Measurements from ENCODE around the gene ITPRIPL2. TPM values are rescaled to one million over a fixed set of nuclear protein-coding genes. Genes with fewer than 3 reads are reported as not detected.

ITPRIPL2 gene
- total RNA-seq, 1 experiment from 2014 or later: 67.9 TPM

DNA sequence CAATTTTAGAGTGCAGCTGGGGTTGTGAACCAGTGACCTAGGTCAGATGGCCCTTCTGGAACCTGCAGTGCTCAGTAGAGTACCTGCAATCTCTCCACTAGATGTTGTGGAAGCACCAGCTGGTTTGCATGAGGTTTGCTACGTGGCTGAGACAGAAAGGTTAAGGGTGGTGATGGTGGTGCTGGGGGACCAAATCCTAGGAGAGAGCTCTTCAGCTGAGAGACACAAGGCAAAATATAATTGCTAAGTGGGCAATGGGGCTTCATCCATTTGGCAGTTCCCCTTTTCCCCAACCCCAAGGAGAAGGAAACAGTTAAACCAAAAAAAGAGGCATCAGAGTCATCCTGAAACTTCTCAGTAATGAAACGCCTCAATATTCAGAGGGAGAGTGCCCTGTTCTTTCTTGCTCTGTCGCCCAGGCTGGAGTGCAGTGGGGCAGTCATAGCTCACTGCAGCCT lies 13.9 kb downstream of the ITPRIPL2 start:
- TF ChIP-seq SP1 (IDR thresholded peaks at IDR 0.05; ENCODE audit: low read depth): no peak
- TF ChIP-seq ZFX (IDR thresholded peaks at IDR 0.05): no peak
- TF ChIP-seq CEBPB (IDR thresholded peaks at IDR 0.05; ENCODE audit: low read depth): no peak
- TF ChIP-seq EGR1 (IDR thresholded peaks at IDR 0.05; ENCODE audit: low read depth): no peak
- TF ChIP-seq RAD21 (IDR thresholded peaks at IDR 0.05; ENCODE audit: low read depth): no peak
- TF ChIP-seq EZH2phosphoT487 (IDR thresholded peaks at IDR 0.05; ENCODE audit: borderline replicate concordance): no peak
- TF ChIP-seq, protein P1, sequence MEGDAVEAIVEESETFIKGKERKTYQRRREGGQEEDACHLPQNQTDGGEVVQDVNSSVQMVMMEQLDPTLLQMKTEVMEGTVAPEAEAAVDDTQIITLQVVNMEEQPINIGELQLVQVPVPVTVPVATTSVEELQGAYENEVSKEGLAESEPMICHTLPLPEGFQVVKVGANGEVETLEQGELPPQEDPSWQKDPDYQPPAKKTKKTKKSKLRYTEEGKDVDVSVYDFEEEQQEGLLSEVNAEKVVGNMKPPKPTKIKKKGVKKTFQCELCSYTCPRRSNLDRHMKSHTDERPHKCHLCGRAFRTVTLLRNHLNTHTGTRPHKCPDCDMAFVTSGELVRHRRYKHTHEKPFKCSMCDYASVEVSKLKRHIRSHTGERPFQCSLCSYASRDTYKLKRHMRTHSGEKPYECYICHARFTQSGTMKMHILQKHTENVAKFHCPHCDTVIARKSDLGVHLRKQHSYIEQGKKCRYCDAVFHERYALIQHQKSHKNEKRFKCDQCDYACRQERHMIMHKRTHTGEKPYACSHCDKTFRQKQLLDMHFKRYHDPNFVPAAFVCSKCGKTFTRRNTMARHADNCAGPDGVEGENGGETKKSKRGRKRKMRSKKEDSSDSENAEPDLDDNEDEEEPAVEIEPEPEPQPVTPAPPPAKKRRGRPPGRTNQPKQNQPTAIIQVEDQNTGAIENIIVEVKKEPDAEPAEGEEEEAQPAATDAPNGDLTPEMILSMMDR (IDR thresholded peaks at IDR 0.05 in 2 of 3, conservative IDR thresholded peaks at IDR 0.05 in 1 of 3; ENCODE audit: borderline replicate concordance in 1 of 3, insufficient read depth in 1 of 3, low read depth in 2 of 3, low read length in 2 of 3): no peak
- TF ChIP-seq ATF3 (IDR thresholded peaks at IDR 0.05): no peak
- TF ChIP-seq POLR2AphosphoS5 (IDR thresholded peaks at IDR 0.05; ENCODE audit: low read depth, low read length): no peak
- no peak for TF ChIP-seq JUND (IDR thresholded peaks at IDR 0.05)
- TF ChIP-seq ELF1 (IDR thresholded peaks at IDR 0.05; ENCODE audit: borderline replicate concordance, low read depth): no peak
- no peak for TF ChIP-seq FOSL1 (IDR thresholded peaks at IDR 0.05; ENCODE audit: low read depth)
- no peak for TF ChIP-seq YY1 (IDR thresholded peaks at IDR 0.05; ENCODE audit: extremely low read depth, insufficient replicate concordance, low read depth, low read length)
- no peak for TF ChIP-seq POLR2A (IDR thresholded peaks at IDR 0.05; ENCODE audit: borderline replicate concordance, extremely low read depth, insufficient read depth, insufficient read length)
- no peak for TF ChIP-seq EZH2 (IDR thresholded peaks at IDR 0.05)
- TF ChIP-seq, protein P2, sequence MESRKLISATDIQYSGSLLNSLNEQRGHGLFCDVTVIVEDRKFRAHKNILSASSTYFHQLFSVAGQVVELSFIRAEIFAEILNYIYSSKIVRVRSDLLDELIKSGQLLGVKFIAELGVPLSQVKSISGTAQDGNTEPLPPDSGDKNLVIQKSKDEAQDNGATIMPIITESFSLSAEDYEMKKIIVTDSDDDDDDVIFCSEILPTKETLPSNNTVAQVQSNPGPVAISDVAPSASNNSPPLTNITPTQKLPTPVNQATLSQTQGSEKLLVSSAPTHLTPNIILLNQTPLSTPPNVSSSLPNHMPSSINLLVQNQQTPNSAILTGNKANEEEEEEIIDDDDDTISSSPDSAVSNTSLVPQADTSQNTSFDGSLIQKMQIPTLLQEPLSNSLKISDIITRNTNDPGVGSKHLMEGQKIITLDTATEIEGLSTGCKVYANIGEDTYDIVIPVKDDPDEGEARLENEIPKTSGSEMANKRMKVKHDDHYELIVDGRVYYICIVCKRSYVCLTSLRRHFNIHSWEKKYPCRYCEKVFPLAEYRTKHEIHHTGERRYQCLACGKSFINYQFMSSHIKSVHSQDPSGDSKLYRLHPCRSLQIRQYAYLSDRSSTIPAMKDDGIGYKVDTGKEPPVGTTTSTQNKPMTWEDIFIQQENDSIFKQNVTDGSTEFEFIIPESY (IDR thresholded peaks at IDR 0.05; ENCODE audit: extremely low read depth, insufficient replicate concordance, low read length): no peak
- TF ChIP-seq CBX3 (IDR thresholded peaks at IDR 0.05; ENCODE audit: low read depth): no peak
- Histone ChIP-seq H3K27ac (ENCODE audit: low read depth, low read length) (no peak overlapping the region), H3K9me3 (ENCODE audit: control insufficient read depth in 1 of 2, insufficient read depth in 1 of 2, low read depth in 1 of 2, low read length in 2 of 2) (peaks cover 0 to 11% of the 10 kb centered on the region in 2 experiments; a peak in 1 of 4 replicates), H3K36me3 (ENCODE audit: control insufficient read depth in 1 of 2, insufficient read depth in 2 of 2, low read length in 2 of 2) (no peaks in the 10 kb centered on the region), H3K27me3 (ENCODE audit: insufficient read depth, low read length) (no peaks in the 10 kb centered on the region), H4K20me1 (ENCODE audit: insufficient read depth) (no peaks in the 10 kb centered on the region), H3K9me2 (ENCODE audit: insufficient read depth) (no peaks in the 10 kb centered on the region), H3K4me1 (ENCODE audit: control insufficient read depth in 1 of 2, insufficient read depth in 2 of 2, low read length in 2 of 2) (peaks cover 31 to 38% of the 10 kb centered on the region in 2 experiments), H2AFZ (ENCODE audit: low read depth, low read length, poor library complexity, severe bottlenecking) (no peak overlapping the region), H3K79me2 (ENCODE audit: insufficient read depth, low read length) (no peaks in the 10 kb centered on the region), H3K4me3 (replicated peaks in 1 of 2; ENCODE audit: low read depth in 1 of 2, low read length in 2 of 2) (no peak overlapping the region), H3K9ac (ENCODE audit: low read length) (no peak overlapping the region), H3K4me2 (ENCODE audit: low read length) (no peak overlapping the region)
- CTCF ChIA-PET: interaction anchor here (1.2 kb wide), 1 partner anchor 11 kb away, joined by 3 read pairs; no protein-coding TSS in a partner anchor
- intact Hi-C loops (cut with micrococcal nuclease): no loop called here
- RAD21 ChIA-PET (ENCODE audit: low non-redundant PET in 1 of 2, low total read pairs in 2 of 2, uncharacterized antibody in 2 of 2, unreplicated experiment in 2 of 2): no interaction called here
- DNase-seq (ENCODE audit: low read depth, low spot score) (no peak), ATAC-seq (no peak)
- POLR2A ChIA-PET: interaction anchor here (0.6 kb wide), 1 partner anchor 231 kb away, joined by 3 read pairs; no protein-coding TSS in a partner anchor
- BruUV-seq (replicated peaks): no TSS peak

Data from HCT116 (cell line).